ENCODE results near the gene EPB41L4A.

GRCh38 chr5:112374356-112374755 is 44.7 kb downstream of the EPB41L4A start:
- TF ChIP-seq ATF2 (CRISPR knock-in tag; IDR thresholded peaks at IDR 0.05; ENCODE audit: borderline replicate concordance, low read depth) (no peak), CTCF (IDR thresholded peaks at IDR 0.05) (no peak), MYBL2 (CRISPR knock-in tag; IDR thresholded peaks at IDR 0.05) (no peak), CREM (CRISPR knock-in tag; IDR thresholded peaks at IDR 0.05) (no peak), JUN (CRISPR knock-in tag; IDR thresholded peaks at IDR 0.05) (no peak), RELA (CRISPR knock-in tag; IDR thresholded peaks at IDR 0.05; ENCODE audit: borderline replicate concordance) (no peak), FOXK1 (CRISPR knock-in tag; IDR thresholded peaks at IDR 0.05) (no peak), NFE2L1 (CRISPR knock-in tag; IDR thresholded peaks at IDR 0.05) (no peak), TP53 (CRISPR knock-in tag; IDR thresholded peaks at IDR 0.05) (no peak), E2F4 (CRISPR knock-in tag; IDR thresholded peaks at IDR 0.05; ENCODE audit: borderline replicate concordance, low read depth) (no peak), ELF4 (CRISPR knock-in tag; IDR thresholded peaks at IDR 0.05; ENCODE audit: low read depth) (no peak), ERG (CRISPR knock-in tag; IDR thresholded peaks at IDR 0.05) (no peak)
